Stimulated activated naive B cell treated with anti-CD40 and anti-IgM and Interleukin-4, amounts not matched to agents 10 μg/mL and 1 μg/mL and 100 μg/mL, for 72 hours (primary cell): ENCODE measurements around the gene GHSR.

Experiments
- ATAC-seq, 2 donors: fragments of 150-1000 bp; cut with Tn5 transposase; replicated peaks; 2 replicates each; pipeline ENCODE4 v1.10.0; 2021; ENCODE audit warnings: moderate library complexity in 1 of 2
- DNase-seq: peaks from one replicate; pipeline ENCODE4 v3.0.0; 2021
- H3K27ac Mint-ChIP-seq: one replicate; pipeline ENCODE4 v1.8.0; 2022; ENCODE audit warnings: mild to moderate bottlenecking, mixed read lengths
- H3K27me3 Mint-ChIP-seq, 2 donors: one replicate each; pipeline ENCODE4 v1.8.0; 2022; ENCODE audit warnings: mixed read lengths in 2 of 2
- H3K36me3 Mint-ChIP-seq, 2 donors: one replicate each; pipeline ENCODE4 v1.8.0; 2022; ENCODE audit warnings: mixed read lengths in 2 of 2, mild to moderate bottlenecking in 1 of 2
- H3K4me1 Mint-ChIP-seq, 2 donors: one replicate each; pipeline ENCODE4 v1.8.0; 2022; ENCODE audit warnings: mixed read lengths in 2 of 2, mild to moderate bottlenecking in 1 of 2
- H3K4me3 Mint-ChIP-seq, 2 donors: one replicate each; pipeline ENCODE4 v1.8.0; 2022; ENCODE audit warnings: mild to moderate bottlenecking in 2 of 2, mixed read lengths in 2 of 2, moderate library complexity in 1 of 2
- H3K9me3 Mint-ChIP-seq, 2 donors: one replicate each; pipeline ENCODE4 v1.8.0; 2022; ENCODE audit warnings: mixed read lengths in 2 of 2, mild to moderate bottlenecking in 1 of 2

The GHSR gene

GRCh38 chr3:172454180-172454579, 5.9 kb upstream of the GHSR start:
- no peak for ATAC-seq
- H3K36me3 Mint-ChIP-seq: no peaks in the 10 kb centered on the region
- no peak for DNase-seq
- H3K4me1 Mint-ChIP-seq: peaks cover 5 to 13% of the 10 kb centered on the region in 2 donors
- peaks cover 22 to 31% of the 10 kb centered on the region in 2 donors for H3K27me3 Mint-ChIP-seq
- H3K9me3 Mint-ChIP-seq: no peaks in the 10 kb centered on the region
- no peak overlapping the region for H3K27ac Mint-ChIP-seq
- H3K4me3 Mint-ChIP-seq: no peak overlapping the region

- peaks cover 0 to 1% of the 10 kb centered on the region in 2 donors for H3K9me3 Mint-ChIP-seq
- no peak overlapping the region for H3K4me3 Mint-ChIP-seq
- peaks cover 3 to 8% of the 10 kb centered on the region in 2 donors for H3K36me3 Mint-ChIP-seq
- no peak for ATAC-seq
- peaks cover 24 to 35% of the 10 kb centered on the region in 2 donors for H3K4me1 Mint-ChIP-seq
- H3K27me3 Mint-ChIP-seq: peaks cover 52 to 56% of the 10 kb centered on the region in 2 donors
- peak overlapping the region; percentile 43 for H3K27ac Mint-ChIP-seq
- no peak for DNase-seq
Observed at GRCh38 chr3:172449466-172450149, 1.4 kb upstream of the GHSR start.

GRCh38 chr3:172448661-172449465, 607 bp upstream of the GHSR start:
- DNase-seq (no peak), ATAC-seq (no peak)
- H3K36me3 Mint-ChIP-seq: peaks cover 3 to 8% of the 10 kb centered on the region in 2 donors
- peak overlapping the region; percentile 43 for H3K27ac Mint-ChIP-seq
- peaks cover 50 to 52% of the 10 kb centered on the region in 2 donors for H3K27me3 Mint-ChIP-seq
- H3K9me3 Mint-ChIP-seq: peaks cover 0 to 1% of the 10 kb centered on the region in 2 donors
- H3K4me3 Mint-ChIP-seq: no peak overlapping the region
- H3K4me1 Mint-ChIP-seq: peaks cover 24 to 35% of the 10 kb centered on the region in 2 donors

- ATAC-seq (no peak), DNase-seq (no peak)
- no peak overlapping the region for H3K27ac Mint-ChIP-seq
- peaks cover 3 to 8% of the 10 kb centered on the region in 2 donors for H3K36me3 Mint-ChIP-seq
- no peak overlapping the region for H3K4me3 Mint-ChIP-seq
- H3K27me3 Mint-ChIP-seq: peaks cover 48 to 56% of the 10 kb centered on the region in 2 donors
- peaks cover 0 to 1% of the 10 kb centered on the region in 2 donors for H3K9me3 Mint-ChIP-seq
- H3K4me1 Mint-ChIP-seq: peaks cover 24 to 35% of the 10 kb centered on the region in 2 donors
Observed at GRCh38 chr3:172446198-172446597, 2.1 kb downstream of the GHSR start.

- ATAC-seq (no peak), DNase-seq (no peak)
- Mint-ChIP-seq H3K27me3 (peaks cover 43 to 58% of the 10 kb centered on the region in 2 donors), H3K36me3 (peaks cover 3 to 8% of the 10 kb centered on the region in 2 donors), H3K27ac (no peak overlapping the region), H3K4me3 (no peak overlapping the region), H3K9me3 (peaks cover 0 to 1% of the 10 kb centered on the region in 2 donors), H3K4me1 (peaks cover 23 to 29% of the 10 kb centered on the region in 2 donors)
Observed at GRCh38 chr3:172444821-172445220, 3.4 kb downstream of the GHSR start.

GRCh38 chr3:172442606-172443005, 5.7 kb downstream of the GHSR start:
- Mint-ChIP-seq H3K4me1 (peaks cover 5 to 7% of the 10 kb centered on the region in 2 donors), H3K9me3 (no peaks in the 10 kb centered on the region), H3K27ac (no peak overlapping the region), H3K4me3 (no peak overlapping the region), H3K27me3 (peaks cover 26 to 56% of the 10 kb centered on the region in 2 donors), H3K36me3 (peaks cover 0 to 4% of the 10 kb centered on the region in 2 donors)
- DNase-seq (no peak), ATAC-seq (no peak)

GRCh38 chr3:172441581-172441980, 6.7 kb downstream of the GHSR start:
- Mint-ChIP-seq H3K27ac (no peak overlapping the region), H3K27me3 (peaks cover 19 to 49% of the 10 kb centered on the region in 2 donors)
- DNase-seq: no peak

GRCh38 chr3:172438186-172438585, 10.1 kb downstream of the GHSR start:
- ATAC-seq (no peak), DNase-seq (no peak)
- Mint-ChIP-seq H3K4me3 (no peak overlapping the region), H3K27me3 (peaks cover 12 to 35% of the 10 kb centered on the region in 2 donors), H3K4me1 (no peaks in the 10 kb centered on the region), H3K36me3 (peaks cover 0 to 3% of the 10 kb centered on the region in 2 donors), H3K27ac (no peak overlapping the region), H3K9me3 (peaks cover 8% of the 10 kb centered on the region in 2 donors)

More at GRCh38 chr3:172441581-172441980, 6.7 kb downstream of the GHSR start:
- ATAC-seq: no peak
- Mint-ChIP-seq H3K36me3 (no peaks in the 10 kb centered on the region), H3K4me1 (no peaks in the 10 kb centered on the region), H3K9me3 (no peaks in the 10 kb centered on the region), H3K4me3 (no peak overlapping the region)

GRCh38 chr3:172437713-172438112, 10.5 kb downstream of the GHSR start:
- Mint-ChIP-seq H3K9me3 (peaks cover 11% of the 10 kb centered on the region in 2 donors), H3K27ac (no peak overlapping the region), H3K4me3 (no peak overlapping the region), H3K36me3 (peaks cover 0 to 3% of the 10 kb centered on the region in 2 donors), H3K27me3 (peaks cover 12 to 35% of the 10 kb centered on the region in 2 donors), H3K4me1 (no peaks in the 10 kb centered on the region)
- ATAC-seq: no peak
- no peak for DNase-seq

- Mint-ChIP-seq H3K4me3 (no peak overlapping the region), H3K36me3 (no peaks in the 10 kb centered on the region), H3K4me1 (no peaks in the 10 kb centered on the region), H3K27ac (no peak overlapping the region), H3K27me3 (peaks cover 12 to 15% of the 10 kb centered on the region in 2 donors), H3K9me3 (peaks cover 0 to 2% of the 10 kb centered on the region in 2 donors)
- DNase-seq (no peak), ATAC-seq (no peak)
Observed at GRCh38 chr3:172415323-172415722, 32.9 kb downstream of the GHSR start.

GRCh38 chr3:172411478-172411947, 36.7 kb downstream of the GHSR start:
- Mint-ChIP-seq H3K9me3 (no peaks in the 10 kb centered on the region), H3K36me3 (no peaks in the 10 kb centered on the region), H3K4me3 (no peak overlapping the region), H3K27me3 (peaks cover 0 to 8% of the 10 kb centered on the region in 2 donors), H3K4me1 (no peaks in the 10 kb centered on the region), H3K27ac (no peak overlapping the region)
- ATAC-seq: no peak
- no peak for DNase-seq

- Mint-ChIP-seq H3K27ac (no peak overlapping the region), H3K36me3 (no peaks in the 10 kb centered on the region), H3K27me3 (peaks cover 0 to 8% of the 10 kb centered on the region in 2 donors), H3K9me3 (no peaks in the 10 kb centered on the region), H3K4me1 (no peaks in the 10 kb centered on the region), H3K4me3 (no peak overlapping the region)
- no peak for DNase-seq
- ATAC-seq: no peak
Observed at GRCh38 chr3:172410702-172411477, 37.4 kb downstream of the GHSR start.

- no peak overlapping the region for H3K27ac Mint-ChIP-seq
- no peaks in the 10 kb centered on the region for H3K36me3 Mint-ChIP-seq
- no peak overlapping the region for H3K4me3 Mint-ChIP-seq
- H3K4me1 Mint-ChIP-seq: no peaks in the 10 kb centered on the region
- no peak for ATAC-seq
- no peak for DNase-seq
- H3K9me3 Mint-ChIP-seq: no peaks in the 10 kb centered on the region
- no peaks in the 10 kb centered on the region for H3K27me3 Mint-ChIP-seq
Observed at GRCh38 chr3:172407872-172408271, 40.4 kb downstream of the GHSR start.

GRCh38 chr3:172405914-172406313, 42.3 kb downstream of the GHSR start:
- ATAC-seq (no peak), DNase-seq (no peak)
- H3K4me1 Mint-ChIP-seq: no peaks in the 10 kb centered on the region
- H3K36me3 Mint-ChIP-seq: peaks cover 6 to 12% of the 10 kb centered on the region in 2 donors
- H3K9me3 Mint-ChIP-seq: no peaks in the 10 kb centered on the region
- no peak overlapping the region for H3K4me3 Mint-ChIP-seq
- H3K27ac Mint-ChIP-seq: no peak overlapping the region
- no peaks in the 10 kb centered on the region for H3K27me3 Mint-ChIP-seq
